Measurements from ENCODE around the gene PXN. TPM values are rescaled to one million over a fixed set of nuclear protein-coding genes. Genes with fewer than 3 reads are reported as not detected.

Gene PXN
- total RNA-seq, 1 donor = 41.6 TPM

GRCh38 chr12:120228291-120229070 is 37.0 kb downstream of the PXN start:
- Histone ChIP-seq H3K27me3 (ENCODE audit: insufficient read depth, low read length) (no peaks in the 10 kb centered on the region), H3K4me2 (ENCODE audit: insufficient read depth, low read length) (peak overlapping the region; percentile 49), H3K9me3 (ENCODE audit: low read depth, low read length) (no peaks in the 10 kb centered on the region), H4K20me1 (ENCODE audit: insufficient read depth, low read length) (peaks cover 41% of the 10 kb centered on the region), H3K27ac (ENCODE audit: low read depth, low read length) (peak overlapping the region; percentile 97), H3K4me1 (ENCODE audit: insufficient read depth, low read length) (peaks cover 77% of the 10 kb centered on the region), H3K36me3 (ENCODE audit: insufficient read depth, low read length) (peaks cover 28% of the 10 kb centered on the region), H2AFZ (ENCODE audit: low read length) (no peak overlapping the region), H3K4me3 (ENCODE audit: insufficient read depth, low read length) (peak overlapping the region; percentile 26), H3K79me2 (ENCODE audit: insufficient read depth, low read length) (peaks cover 90% of the 10 kb centered on the region)
- DNase-seq (ENCODE audit: insufficient read length, low spot score, missing footprints) = peak; percentile 97
- peak; percentile 92 for TF ChIP-seq CTCF (IDR thresholded peaks at IDR 0.05; ENCODE audit: extremely low read depth, low read depth, low read length)

- H3K27me3 ChIP-seq (ENCODE audit: insufficient read depth, low read length) = no peaks in the 10 kb centered on the region
- H3K4me3 ChIP-seq (ENCODE audit: insufficient read depth, low read length) = no peak overlapping the region
- H3K79me2 ChIP-seq (ENCODE audit: insufficient read depth, low read length) = peaks cover 88% of the 10 kb centered on the region
- no peak for DNase-seq (ENCODE audit: insufficient read length, low spot score, missing footprints)
- peaks cover 30% of the 10 kb centered on the region for H3K36me3 ChIP-seq (ENCODE audit: insufficient read depth, low read length)
- peaks cover 41% of the 10 kb centered on the region for H4K20me1 ChIP-seq (ENCODE audit: insufficient read depth, low read length)
- peaks cover 72% of the 10 kb centered on the region for H3K4me1 ChIP-seq (ENCODE audit: insufficient read depth, low read length)
- no peak overlapping the region for H3K27ac ChIP-seq (ENCODE audit: low read depth, low read length)
- no peak overlapping the region for H2AFZ ChIP-seq (ENCODE audit: low read length)
- no peak for TF ChIP-seq CTCF (IDR thresholded peaks at IDR 0.05; ENCODE audit: extremely low read depth, low read depth, low read length)
- H3K9me3 ChIP-seq (ENCODE audit: low read depth, low read length) = no peaks in the 10 kb centered on the region
- H3K4me2 ChIP-seq (ENCODE audit: insufficient read depth, low read length) = peak overlapping the region; percentile 49
These were observed 37.6 kb downstream of the PXN start for GRCh38 chr12:120228041-120228290.

DNA sequence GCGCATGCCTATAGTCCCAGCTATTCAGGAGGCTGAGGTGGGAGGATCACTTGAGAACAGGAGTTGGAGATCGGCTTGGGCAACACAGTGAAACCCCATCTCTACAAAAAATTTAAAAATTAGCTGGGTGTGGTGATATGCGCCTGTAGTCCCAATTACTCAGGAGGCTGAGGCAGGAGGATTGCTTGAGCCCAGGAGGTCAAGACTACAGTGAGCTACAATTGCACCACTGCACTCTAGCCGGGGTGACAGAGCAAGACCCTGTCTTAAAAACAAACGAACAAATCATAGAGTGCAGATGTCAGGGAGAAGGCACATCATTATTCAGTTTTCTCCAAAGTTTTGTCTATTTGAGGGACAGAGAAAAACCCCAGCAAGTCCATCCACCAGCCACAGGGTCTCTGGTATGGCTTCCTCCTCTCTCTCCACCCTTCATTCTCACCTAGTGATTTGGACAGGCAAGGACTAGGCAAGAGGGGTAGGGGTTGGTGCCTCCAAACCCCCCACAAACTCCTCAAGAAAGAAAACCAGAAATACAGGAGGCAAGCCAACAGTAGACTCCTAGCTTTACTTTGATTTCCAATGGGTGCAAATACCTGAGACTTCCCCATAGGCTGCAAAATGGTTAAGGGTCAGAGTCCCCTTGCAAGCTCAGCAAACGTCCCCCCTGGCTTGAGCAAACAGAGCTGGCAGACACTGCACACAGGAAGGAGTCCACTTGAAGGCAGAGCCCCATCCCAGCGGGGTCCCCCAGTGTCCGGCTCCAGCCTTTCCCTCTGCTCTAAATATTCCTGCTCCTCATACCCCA is 38.1 kb downstream of the PXN start:
- no peak for TF ChIP-seq CTCF (IDR thresholded peaks at IDR 0.05; ENCODE audit: extremely low read depth, low read depth, low read length)
- Histone ChIP-seq H3K4me2 (ENCODE audit: insufficient read depth, low read length) (no peak overlapping the region), H3K79me2 (ENCODE audit: insufficient read depth, low read length) (peaks cover 88% of the 10 kb centered on the region), H3K4me1 (ENCODE audit: insufficient read depth, low read length) (peaks cover 67% of the 10 kb centered on the region), H3K4me3 (ENCODE audit: insufficient read depth, low read length) (no peak overlapping the region), H3K27ac (ENCODE audit: low read depth, low read length) (no peak overlapping the region), H3K27me3 (ENCODE audit: insufficient read depth, low read length) (no peaks in the 10 kb centered on the region), H2AFZ (ENCODE audit: low read length) (no peak overlapping the region), H4K20me1 (ENCODE audit: insufficient read depth, low read length) (peaks cover 41% of the 10 kb centered on the region), H3K9me3 (ENCODE audit: low read depth, low read length) (no peaks in the 10 kb centered on the region), H3K36me3 (ENCODE audit: insufficient read depth, low read length) (peaks cover 34% of the 10 kb centered on the region)
- peak; percentile 68 for DNase-seq (ENCODE audit: insufficient read length, low spot score, missing footprints)

Data from osteoblast (primary cell).